Thyroid gland (tissue), 4 donors: ENCODE data around the gene ANKRD6. TPM values are rescaled to one million over a fixed set of nuclear protein-coding genes. Genes with fewer than 3 reads are reported as not detected.
"Not testable (repeated sequence)": the region's sequence is repeated elsewhere in the genome, so short reads cannot be mapped to it uniquely, and the experiment has no call there.

Experiments
- DNase-seq, 2 donors: peaks; one replicate each; pipeline ENCODE4 v3.0.0-alpha.2; 2019
- H3K27ac ChIP-seq, 3 donors: fragments of 200-600 bp; sonication (generic); 1 replicate in 2 of 3; 2 replicates in 1 of 3; pipeline ENCODE4 v1.5.1; 2016 to 2019; ENCODE audit warnings: mild to moderate bottlenecking in 1 of 3, moderate library complexity in 1 of 3
- H3K27me3 ChIP-seq: fragments of 200-600 bp; sonication (generic); one replicate; pipeline ENCODE4 v1.5.1; 2019
- H3K36me3 ChIP-seq, 2 donors: fragments of 200-600 bp; sonication (generic); one replicate each; pipeline ENCODE4 v1.5.1; 2016 to 2019
- H3K4me1 ChIP-seq, 2 donors: fragments of 200-600 bp; sonication (generic); one replicate each; pipeline ENCODE4 v1.5.1; 2017 to 2019
- H3K4me3 ChIP-seq, 3 donors: fragments of 200-600 bp; sonication (generic); replicated peaks in 1 of 3; 1 replicate in 2 of 3; 2 replicates in 1 of 3; pipeline ENCODE4 v1.5.1; 2016; ENCODE audit warnings: mild to moderate bottlenecking in 1 of 3
- H3K9me3 ChIP-seq: fragments of 200-600 bp; sonication (generic); one replicate; pipeline ENCODE4 v1.5.1; 2017
- POLR2A ChIP-seq, 2 donors: fragments of 450-650 bp; IDR thresholded peaks; one replicate each; pipeline ENCODE4 v1.6.1; 2017; ENCODE audit warnings: antibody characterized with exemption in 2 of 2, mild to moderate bottlenecking in 2 of 2, moderate library complexity in 1 of 2
- WGBS, 2 donors: methylation state at CpG; one replicate each; pipeline ENCODE4 v1.1.5; 2017; 5-methylcytosine and 5-hydroxymethylcytosine counted together
- intact Hi-C: fragments of 100-400 bp; cut with DNase I; formaldehyde crosslinking; loops from one replicate; pipeline ENCODE4 v1.15.1; 2023
- total RNA-seq, 4 donors: library from RNA; depleted of rRNA; stranded (reverse); fragments of >200 nt; gene quantifications; one replicate each; pipeline ENCODE4 v1.2.3, GENCODE V29; 2016
- TF ChIP-seq, protein P1 (sequence below), 6 experiments: fragments of 200-600 bp in 3 of 6; fragments of 450-650 bp in 3 of 6; sonication (generic) in 3 of 6; IDR thresholded peaks; one replicate each; pipeline ENCODE4 v1.5.1; 2016 to 2019; ENCODE audit warnings: antibody characterized with exemption in 6 of 6, mild to moderate bottlenecking in 2 of 6, inconsistent platforms in 1 of 6, moderate library complexity in 1 of 6

The ANKRD6 gene
- total RNA-seq, 4 donors from 2014 or later, result 18.2 to 50.6 (median 20.6) TPM

DNA sequence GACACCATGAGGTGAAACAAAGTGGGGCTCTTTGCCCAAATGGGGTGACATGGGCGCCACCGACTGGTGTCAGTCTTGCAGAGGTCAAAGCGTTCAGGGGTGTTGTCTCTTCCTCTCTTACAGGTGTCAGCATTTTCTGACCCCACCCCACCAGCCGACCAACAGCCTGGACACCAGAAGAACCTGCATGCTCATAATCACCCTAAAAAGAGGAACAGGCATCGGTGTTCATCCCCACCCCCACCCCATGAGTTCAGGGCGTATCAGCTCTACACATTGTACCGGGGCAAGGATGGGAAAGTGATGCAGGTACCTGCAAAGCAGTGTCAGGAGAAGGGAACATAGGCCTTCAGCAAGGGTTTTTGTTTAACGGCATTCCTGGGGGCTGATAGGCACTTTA, 190.8 kb downstream of the ANKRD6 start:
- H3K27me3 ChIP-seq, result no peaks in the 10 kb centered on the region
- H3K9me3 ChIP-seq, result no peaks in the 10 kb centered on the region
- H3K4me1 ChIP-seq, result no peaks in the 10 kb centered on the region
- 90 to 94% methylated on average over 8 of the region's 8 CpGs for WGBS, 2 donors
- TF ChIP-seq, protein P1, sequence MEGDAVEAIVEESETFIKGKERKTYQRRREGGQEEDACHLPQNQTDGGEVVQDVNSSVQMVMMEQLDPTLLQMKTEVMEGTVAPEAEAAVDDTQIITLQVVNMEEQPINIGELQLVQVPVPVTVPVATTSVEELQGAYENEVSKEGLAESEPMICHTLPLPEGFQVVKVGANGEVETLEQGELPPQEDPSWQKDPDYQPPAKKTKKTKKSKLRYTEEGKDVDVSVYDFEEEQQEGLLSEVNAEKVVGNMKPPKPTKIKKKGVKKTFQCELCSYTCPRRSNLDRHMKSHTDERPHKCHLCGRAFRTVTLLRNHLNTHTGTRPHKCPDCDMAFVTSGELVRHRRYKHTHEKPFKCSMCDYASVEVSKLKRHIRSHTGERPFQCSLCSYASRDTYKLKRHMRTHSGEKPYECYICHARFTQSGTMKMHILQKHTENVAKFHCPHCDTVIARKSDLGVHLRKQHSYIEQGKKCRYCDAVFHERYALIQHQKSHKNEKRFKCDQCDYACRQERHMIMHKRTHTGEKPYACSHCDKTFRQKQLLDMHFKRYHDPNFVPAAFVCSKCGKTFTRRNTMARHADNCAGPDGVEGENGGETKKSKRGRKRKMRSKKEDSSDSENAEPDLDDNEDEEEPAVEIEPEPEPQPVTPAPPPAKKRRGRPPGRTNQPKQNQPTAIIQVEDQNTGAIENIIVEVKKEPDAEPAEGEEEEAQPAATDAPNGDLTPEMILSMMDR (IDR thresholded peaks at IDR 0.05), result no peak
- TF ChIP-seq POLR2A (IDR thresholded peaks at IDR 0.05), result no peak
- intact Hi-C loops, result no loop called here
- no peak overlapping the region for H3K4me3 ChIP-seq
- H3K36me3 ChIP-seq, result no peaks in the 10 kb centered on the region
- no peak for DNase-seq
- H3K27ac ChIP-seq, result no peak overlapping the region

DNA sequence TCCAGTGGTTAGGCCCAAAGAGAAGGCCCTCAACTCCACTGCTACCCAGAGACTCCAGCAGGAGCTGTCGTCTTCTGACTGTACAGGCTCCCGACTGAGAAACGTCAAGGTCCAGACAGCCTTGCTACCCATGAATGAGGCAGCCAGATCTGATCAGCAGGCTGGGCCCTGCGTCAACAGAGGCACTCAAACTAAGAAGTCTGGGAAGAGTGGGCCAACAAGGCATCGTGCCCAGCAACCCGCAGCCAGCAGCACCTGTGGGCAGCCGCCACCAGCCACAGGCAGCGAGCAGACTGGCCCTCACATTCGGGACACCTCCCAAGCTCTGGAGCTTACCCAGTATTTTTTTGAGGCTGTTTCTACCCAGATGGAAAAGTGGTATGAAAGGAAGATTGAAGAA, 197.5 kb downstream of the ANKRD6 start:
- intact Hi-C loops, result no loop called here
- Histone ChIP-seq H3K36me3 (no peaks in the 10 kb centered on the region), H3K4me1 (no peaks in the 10 kb centered on the region), H3K27me3 (no peaks in the 10 kb centered on the region), H3K9me3 (no peaks in the 10 kb centered on the region), H3K27ac (no peak overlapping the region), H3K4me3 (no peak overlapping the region)
- 82 to 88% methylated on average over 9 of the region's 9 CpGs for WGBS, 2 donors
- no peak for DNase-seq
- TF ChIP-seq, protein P1 (IDR thresholded peaks at IDR 0.05), result no peak
- TF ChIP-seq POLR2A (IDR thresholded peaks at IDR 0.05), result no peak

DNA sequence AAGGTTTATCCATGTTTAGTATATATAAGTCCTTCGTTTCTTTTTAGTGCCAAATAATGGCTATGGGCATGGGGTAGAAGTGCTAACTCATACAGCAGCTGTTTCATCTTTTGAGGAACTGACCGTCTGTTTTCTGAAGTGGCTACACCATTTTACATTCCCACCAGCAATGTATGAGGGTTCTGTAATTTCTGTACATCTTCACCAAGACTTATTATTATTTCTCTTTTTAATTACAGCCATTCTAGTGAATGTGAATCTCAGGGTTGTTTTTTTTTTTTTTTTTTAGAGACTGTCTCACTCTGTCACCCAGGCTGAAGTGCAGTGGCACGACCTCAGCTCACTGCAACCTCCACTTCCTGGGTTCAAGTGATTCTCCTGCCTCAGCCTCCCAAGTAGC, 203.5 kb downstream of the ANKRD6 start:
- H3K36me3 ChIP-seq, H3K9me3 ChIP-seq, DNase-seq, H3K27ac ChIP-seq, H3K4me3 ChIP-seq, H3K27me3 ChIP-seq, intact Hi-C loops: not testable (repeated sequence)
- WGBS, 2 donors, result 94 to 98% methylated on average over 3 of the region's 3 CpGs
- H3K4me1 ChIP-seq, result peaks cover 12 to 15% of the 10 kb centered on the region in 2 donors

DNA sequence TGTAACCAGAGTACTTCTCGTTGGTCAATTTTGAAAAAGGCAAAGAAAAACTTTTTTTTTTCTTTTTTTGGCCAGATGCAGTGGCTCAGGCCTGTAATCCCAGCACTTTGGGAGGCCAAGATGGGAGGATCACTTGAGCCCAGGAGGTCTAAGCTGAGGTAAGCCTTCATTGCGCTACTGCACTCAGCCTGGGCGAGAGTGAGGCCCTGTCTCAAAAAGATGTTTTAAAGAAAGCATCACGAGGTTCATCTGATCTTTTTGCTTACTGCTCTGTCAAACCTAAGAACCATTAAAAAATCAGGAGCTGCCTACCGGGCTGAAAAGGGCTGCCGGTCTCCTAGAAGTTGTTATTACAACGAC, 205.0 kb downstream of the ANKRD6 start:
- WGBS, 2 donors, result 13 to 19% methylated on average over 7 of the region's 7 CpGs

DNA sequence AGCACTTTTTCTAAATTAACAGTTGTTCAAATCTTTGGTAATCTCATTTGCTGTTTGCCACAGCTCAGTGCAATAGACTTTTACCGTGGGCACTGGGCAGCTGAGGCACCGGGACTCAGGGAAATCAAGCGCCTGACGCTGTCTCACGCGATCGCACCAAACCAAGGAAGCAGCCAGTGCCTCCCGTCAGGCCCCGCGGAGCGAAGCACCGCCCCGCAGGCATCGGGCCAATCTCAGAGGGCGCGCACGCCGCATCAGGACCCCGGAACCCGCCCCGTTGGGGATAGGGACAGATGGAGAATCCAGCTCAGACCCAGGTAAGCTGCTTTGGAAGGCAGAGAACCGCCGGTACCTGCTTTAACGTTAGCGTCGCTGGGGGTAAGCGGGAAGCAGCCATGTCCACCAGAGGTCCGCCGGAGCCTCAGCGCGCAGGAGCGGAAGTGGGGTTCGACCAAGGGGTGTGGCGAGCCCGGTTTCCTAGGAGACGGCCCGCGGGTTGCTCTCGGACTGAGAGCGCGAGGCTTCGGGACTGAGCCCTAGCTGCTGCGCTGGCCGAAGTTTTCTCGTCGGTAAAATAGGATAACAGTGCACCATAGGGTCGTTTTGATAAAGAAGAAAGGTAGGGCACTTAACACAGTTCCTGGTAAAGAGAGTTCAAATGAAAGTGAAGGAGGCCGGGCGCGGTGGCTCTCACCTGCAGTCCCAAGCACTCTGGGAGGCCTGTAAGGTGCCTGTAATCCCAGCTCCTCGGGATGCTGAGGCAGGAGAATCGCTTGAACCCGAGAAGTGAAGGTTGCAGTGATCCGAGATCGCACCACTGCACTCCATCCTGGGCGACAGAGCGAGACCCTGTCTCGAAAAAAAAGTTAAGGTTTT, 205.6 kb downstream of the ANKRD6 start, which contains the start of gene LYRM2:
Gene LYRM2 (minus strand): TSS at position 428 of the 876 bp plus-strand sequence. CDS start 31 bp downstream, at position 397.
- Histone ChIP-seq H3K27me3 (no peaks in the 10 kb centered on the region), H3K9me3 (no peaks in the 10 kb centered on the region), H3K4me3 (peak within 1 kb of the TSS; percentile 48 to 69 (median 63)), H3K36me3 (peaks cover 0 to 9% of the 10 kb centered on the region in 2 donors), H3K27ac (peak within 1 kb of the TSS; percentile 89 to 91 (median 89)), H3K4me1 (peaks cover 12 to 15% of the 10 kb centered on the region in 2 donors)
- 4% methylated on average over 26 to 36 of the region's 58 CpGs for WGBS, 2 donors
- DNase-seq, result peak; percentile 94 to 96
- TF ChIP-seq POLR2A (IDR thresholded peaks at IDR 0.05), result peak; percentile 70 to 95
- TF ChIP-seq, protein P1 (IDR thresholded peaks at IDR 0.05), result peak in 1 of 6 experiments; percentile 19
- intact Hi-C loops, result no loop called here

More for the DNA sequence above, 205.0 kb downstream of the ANKRD6 start:
- H3K27ac ChIP-seq, result peak overlapping the region; percentile 89 to 91 (median 89)
- TF ChIP-seq, protein P1 (IDR thresholded peaks at IDR 0.05), result no peak
- no peak for TF ChIP-seq POLR2A (IDR thresholded peaks at IDR 0.05)
- intact Hi-C loops, result no loop called here
- H3K27me3 ChIP-seq, result no peaks in the 10 kb centered on the region
- H3K4me1 ChIP-seq, result peaks cover 12 to 15% of the 10 kb centered on the region in 2 donors
- no peaks in the 10 kb centered on the region for H3K9me3 ChIP-seq
- H3K4me3 ChIP-seq, result peak overlapping the region in 2 of 3 donors; percentile 48 to 69
- peaks cover 0 to 7% of the 10 kb centered on the region in 2 donors for H3K36me3 ChIP-seq
- no peak for DNase-seq
